ENCODE data around the gene MICAL1. TPM values are rescaled to one million over a fixed set of nuclear protein-coding genes. Genes with fewer than 3 reads are reported as not detected.

Gene MICAL1
- polyA plus RNA-seq, 1 donor from 2014 or later: 54.2 TPM

DNA sequence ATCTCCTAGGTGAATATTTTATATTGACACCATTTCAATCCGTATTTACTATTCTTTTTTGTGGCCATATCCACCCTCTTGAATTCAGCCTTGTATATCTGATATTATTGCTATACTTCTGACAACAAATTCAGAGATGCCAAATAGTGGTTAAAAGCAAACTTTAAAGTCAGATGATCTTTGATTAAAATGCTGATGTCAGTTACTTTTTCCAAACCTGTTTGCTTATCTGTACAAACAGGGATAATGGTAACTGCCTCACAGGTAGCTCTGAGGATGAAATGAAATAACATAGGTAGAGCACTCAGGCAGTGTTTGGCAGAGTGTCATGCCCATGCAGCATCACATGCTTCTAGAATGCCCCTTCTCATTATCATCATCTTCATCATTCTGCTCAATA lies 34.4 kb downstream of the MICAL1 start:
- H3K36me3 ChIP-seq (ENCODE audit: insufficient read depth, low read length): no peaks in the 10 kb centered on the region
- no peaks in the 10 kb centered on the region for H3K27me3 ChIP-seq (ENCODE audit: insufficient read depth, low read depth, low read length)
- H3K4me2 ChIP-seq (ENCODE audit: low read length): no peak overlapping the region
- no peaks in the 10 kb centered on the region for H4K20me1 ChIP-seq (ENCODE audit: insufficient read depth)
- H3K4me3 ChIP-seq (ENCODE audit: low read length): no peak overlapping the region
- H3K79me2 ChIP-seq (replicated peaks; ENCODE audit: insufficient read depth, low read length): no peaks in the 10 kb centered on the region
- no peak overlapping the region for H3K9ac ChIP-seq (ENCODE audit: low read length)
- H3K9me2 ChIP-seq (ENCODE audit: insufficient read depth, low read length): no peaks in the 10 kb centered on the region
- no peak overlapping the region for H2AFZ ChIP-seq (ENCODE audit: low read depth, low read length)
- H3F3A ChIP-seq (ENCODE audit: insufficient read depth, low read length, poor library complexity, severe bottlenecking): no peaks in the 10 kb centered on the region
- no peak overlapping the region for H3K27ac ChIP-seq (ENCODE audit: low read length)
- TF ChIP-seq REST (IDR thresholded peaks at IDR 0.05; ENCODE audit: borderline replicate concordance): no peak
- TF ChIP-seq MXI1 (conservative IDR thresholded peaks at IDR 0.05; ENCODE audit: poor library complexity, severe bottlenecking): no peak
- no peak for TF ChIP-seq SMC3 (conservative IDR thresholded peaks at IDR 0.05; ENCODE audit: poor library complexity)
- no peak for TF ChIP-seq TAF1 (IDR thresholded peaks at IDR 0.05; ENCODE audit: low read depth)
- no peak for TF ChIP-seq RAD21 (conservative IDR thresholded peaks at IDR 0.05)
- TF ChIP-seq POLR2AphosphoS5 (IDR thresholded peaks at IDR 0.05): no peak
- TF ChIP-seq EP300 (conservative IDR thresholded peaks at IDR 0.05; ENCODE audit: poor library complexity, severe bottlenecking): no peak
- no peak for TF ChIP-seq CTCF (IDR thresholded peaks at IDR 0.05; ENCODE audit: poor library complexity, severe bottlenecking)
- TF ChIP-seq EZH2 (IDR thresholded peaks at IDR 0.05; ENCODE audit: borderline replicate concordance, insufficient read depth, low read length, poor library complexity, severe bottlenecking): no peak
- H3K9me3 ChIP-seq (ENCODE audit: low read length): no peaks in the 10 kb centered on the region

GRCh38 chr6:109420751-109421150 lies 34.8 kb downstream of the MICAL1 start:
- no peaks in the 10 kb centered on the region for H3K9me3 ChIP-seq (ENCODE audit: low read length)
- H3K36me3 ChIP-seq (ENCODE audit: insufficient read depth, low read length): no peaks in the 10 kb centered on the region
- no peaks in the 10 kb centered on the region for H4K20me1 ChIP-seq (ENCODE audit: insufficient read depth)
- no peaks in the 10 kb centered on the region for H3F3A ChIP-seq (ENCODE audit: insufficient read depth, low read length, poor library complexity, severe bottlenecking)
- no peak overlapping the region for H2AFZ ChIP-seq (ENCODE audit: low read depth, low read length)
- no peak overlapping the region for H3K4me3 ChIP-seq (ENCODE audit: low read length)
- H3K79me2 ChIP-seq (replicated peaks; ENCODE audit: insufficient read depth, low read length): no peaks in the 10 kb centered on the region
- H3K9ac ChIP-seq (ENCODE audit: low read length): no peak overlapping the region
- H3K27me3 ChIP-seq (ENCODE audit: insufficient read depth, low read depth, low read length): no peaks in the 10 kb centered on the region
- TF ChIP-seq SMC3 (conservative IDR thresholded peaks at IDR 0.05; ENCODE audit: poor library complexity) (no peak), REST (IDR thresholded peaks at IDR 0.05; ENCODE audit: borderline replicate concordance) (no peak), EZH2 (IDR thresholded peaks at IDR 0.05; ENCODE audit: borderline replicate concordance, insufficient read depth, low read length, poor library complexity, severe bottlenecking) (no peak), TAF1 (IDR thresholded peaks at IDR 0.05; ENCODE audit: low read depth) (no peak), RAD21 (conservative IDR thresholded peaks at IDR 0.05) (no peak), CTCF (IDR thresholded peaks at IDR 0.05; ENCODE audit: poor library complexity, severe bottlenecking) (no peak), EP300 (conservative IDR thresholded peaks at IDR 0.05; ENCODE audit: poor library complexity, severe bottlenecking) (no peak), MXI1 (conservative IDR thresholded peaks at IDR 0.05; ENCODE audit: poor library complexity, severe bottlenecking) (no peak), POLR2AphosphoS5 (IDR thresholded peaks at IDR 0.05) (no peak)
- H3K9me2 ChIP-seq (ENCODE audit: insufficient read depth, low read length): no peaks in the 10 kb centered on the region
- no peak overlapping the region for H3K4me2 ChIP-seq (ENCODE audit: low read length)
- no peak overlapping the region for H3K27ac ChIP-seq (ENCODE audit: low read length)

Data from neural cell (in vitro differentiated cells).